ENCODE measurements around the gene IGSF3.

DNA sequence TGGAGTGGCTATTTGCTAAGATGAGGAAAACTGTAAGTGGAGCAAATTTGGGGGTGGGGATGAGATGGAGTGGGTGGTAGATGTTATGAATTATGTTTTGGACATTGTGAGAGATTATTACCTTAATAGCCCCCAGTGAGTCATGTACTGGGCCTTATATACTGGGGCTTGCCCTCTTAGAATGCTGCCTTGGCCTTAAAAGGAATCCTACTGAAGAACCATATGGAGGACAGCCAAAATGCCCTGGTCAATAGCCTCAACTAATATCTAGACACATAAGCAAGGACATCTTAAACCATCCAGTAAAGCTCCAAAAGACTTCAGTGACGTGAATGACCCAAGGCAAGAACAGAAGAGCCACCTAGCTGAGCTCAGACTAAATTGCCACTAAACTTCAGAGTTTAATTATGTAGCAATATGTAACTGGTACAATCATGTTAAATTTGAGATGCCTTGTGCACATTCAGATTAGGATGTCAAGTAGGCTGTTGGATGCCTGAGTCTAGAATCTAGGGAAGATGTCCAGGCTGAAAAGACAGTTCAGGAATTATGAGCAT, 13.9 kb upstream of the IGSF3 start:
- no peak for TF ChIP-seq EP300 (IDR thresholded peaks at IDR 0.05)
- TF ChIP-seq, protein P1, sequence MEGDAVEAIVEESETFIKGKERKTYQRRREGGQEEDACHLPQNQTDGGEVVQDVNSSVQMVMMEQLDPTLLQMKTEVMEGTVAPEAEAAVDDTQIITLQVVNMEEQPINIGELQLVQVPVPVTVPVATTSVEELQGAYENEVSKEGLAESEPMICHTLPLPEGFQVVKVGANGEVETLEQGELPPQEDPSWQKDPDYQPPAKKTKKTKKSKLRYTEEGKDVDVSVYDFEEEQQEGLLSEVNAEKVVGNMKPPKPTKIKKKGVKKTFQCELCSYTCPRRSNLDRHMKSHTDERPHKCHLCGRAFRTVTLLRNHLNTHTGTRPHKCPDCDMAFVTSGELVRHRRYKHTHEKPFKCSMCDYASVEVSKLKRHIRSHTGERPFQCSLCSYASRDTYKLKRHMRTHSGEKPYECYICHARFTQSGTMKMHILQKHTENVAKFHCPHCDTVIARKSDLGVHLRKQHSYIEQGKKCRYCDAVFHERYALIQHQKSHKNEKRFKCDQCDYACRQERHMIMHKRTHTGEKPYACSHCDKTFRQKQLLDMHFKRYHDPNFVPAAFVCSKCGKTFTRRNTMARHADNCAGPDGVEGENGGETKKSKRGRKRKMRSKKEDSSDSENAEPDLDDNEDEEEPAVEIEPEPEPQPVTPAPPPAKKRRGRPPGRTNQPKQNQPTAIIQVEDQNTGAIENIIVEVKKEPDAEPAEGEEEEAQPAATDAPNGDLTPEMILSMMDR (IDR thresholded peaks at IDR 0.05) = no peak
